Cardiac septum (tissue), 1 donor: ENCODE results near the gene NUP58. TPM values are rescaled to one million over a fixed set of nuclear protein-coding genes. Genes with fewer than 3 reads are reported as not detected.

Experiments
- DNase-seq: peaks from one replicate; pipeline ENCODE4 v3.0.0-alpha.2; 2020; ENCODE audit warnings: low spot score
- intact Hi-C: fragments of 100-400 bp; cut with DNase I; formaldehyde crosslinking; loops from one replicate; pipeline ENCODE4 v1.14.0; 2022
- total RNA-seq: library from RNA; stranded (reverse); fragmentation: NEBNext Ultra II Directional; extraction: Animal tissue kit (Norgen Biotek cat#: 25700); gene quantifications from one replicate; pipeline ENCODE4 v1.2.1, GENCODE V29; 2021
- donor health status: DM: no; HTN: no; CAD: no.

The NUP58 gene
- total RNA-seq, 1 donor from 2014 or later, result 28.9 TPM

- intact Hi-C loops, result no loop called here
- no peak for DNase-seq
Observed at GRCh38 chr13:25371158-25371874, 69.9 kb downstream of the NUP58 start.

GRCh38 chr13:25371875-25372283, 70.5 kb downstream of the NUP58 start, which contains the start of gene ATP8A2:
TSS of gene ATP8A2 (plus strand) at chr13:25371974. CDS start at chr13:25372213, 239 bp downstream.
- intact Hi-C loops, result no loop called here
- DNase-seq, result no peak

GRCh38 chr13:25372284-25373081, 71.1 kb downstream of the NUP58 start:
- intact Hi-C loops, result no loop called here
- no peak for DNase-seq

GRCh38 chr13:25375727-25376358, 74.4 kb downstream of the NUP58 start:
- intact Hi-C loops, result loop anchor here (5.0 kb wide), 1 partner anchor 144 kb away; no protein-coding TSS in a partner anchor
- no peak for DNase-seq

GRCh38 chr13:25377244-25377962, 76.0 kb downstream of the NUP58 start:
- DNase-seq, result no peak
- intact Hi-C loops, result loop anchor here (5.0 kb wide), 1 partner anchor 145 kb away; no protein-coding TSS in a partner anchor

GRCh38 chr13:25378528-25378927, 77.1 kb downstream of the NUP58 start:
- no peak for DNase-seq
- intact Hi-C loops, result loop anchor here (5.0 kb wide), 1 partner anchor 146 kb away; no protein-coding TSS in a partner anchor

GRCh38 chr13:25379011-25379410, 77.6 kb downstream of the NUP58 start:
- DNase-seq, result no peak
- intact Hi-C loops, result loop anchor here (5.0 kb wide), 1 partner anchor 147 kb away; no protein-coding TSS in a partner anchor

- no peak for DNase-seq
- intact Hi-C loops, result no loop called here
Observed at GRCh38 chr13:25380082-25380481, 78.7 kb downstream of the NUP58 start.

GRCh38 chr13:25380741-25381324, 79.4 kb downstream of the NUP58 start:
- intact Hi-C loops, result no loop called here
- DNase-seq, result no peak

- intact Hi-C loops, result no loop called here
- DNase-seq, result no peak
Observed at GRCh38 chr13:25384758-25385410, 83.5 kb downstream of the NUP58 start.

GRCh38 chr13:25391932-25392331, 90.5 kb downstream of the NUP58 start:
- intact Hi-C loops, result no loop called here
- DNase-seq, result no peak

Other genes with a start within 250 kb of the NUP58 start
- not detected for gene PABPC3, start 205.5 kb upstream of the NUP58 start, total RNA-seq
- not detected for gene AMER2, start 129.3 kb upstream of the NUP58 start, total RNA-seq
- 16.1 TPM for gene MTMR6, start 14.1 kb upstream of the NUP58 start, total RNA-seq
- gene ATP8A2, start 70.3 kb downstream of the NUP58 start, total RNA-seq, result 0.08 TPM